Measurements from ENCODE around the gene TPD52L1. TPM values are rescaled to one million over a fixed set of nuclear protein-coding genes. Genes with fewer than 3 reads are reported as not detected.

The TPD52L1 gene
- total and polyA plus RNA-seq, 2 experiments from 2014 or later: 171 to 182 TPM

DNA sequence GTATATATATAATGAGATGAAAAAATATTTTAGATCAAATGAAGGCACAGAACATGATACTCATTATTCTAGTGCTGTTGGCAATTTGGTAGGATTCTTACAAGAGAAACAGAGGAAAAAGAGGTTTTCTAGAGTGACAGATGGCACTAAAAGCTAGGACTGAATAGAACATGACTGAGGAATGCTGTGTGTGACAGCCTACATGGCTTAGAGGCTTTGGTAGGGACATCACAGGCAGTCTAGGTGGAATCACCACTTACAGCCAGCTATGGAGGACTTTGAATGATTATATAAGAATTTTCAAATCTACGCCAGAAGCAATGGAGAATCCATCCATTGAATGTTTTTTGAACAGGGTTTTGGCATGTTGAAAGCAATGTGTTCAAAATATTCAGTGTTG is 52.8 kb downstream of the TPD52L1 start:
- Histone ChIP-seq H4K20me1 (ENCODE audit: insufficient read depth, poor library complexity, severe bottlenecking) (no peaks in the 10 kb centered on the region), H3K9me3 (ENCODE audit: low read depth) (no peaks in the 10 kb centered on the region), H2AFZ (no peak overlapping the region), H3K36me3 (replicated peaks; ENCODE audit: insufficient read depth, low read depth) (no peaks in the 10 kb centered on the region), H3K79me2 (peaks cover 8% of the 10 kb centered on the region), H3K27me3 (no peaks in the 10 kb centered on the region), H3K4me3 (no peak overlapping the region), H3K9me2 (replicated peaks; ENCODE audit: insufficient read depth) (no peaks in the 10 kb centered on the region), H3K4me2 (no peak overlapping the region), H3K4me1 (ENCODE audit: insufficient read depth) (peaks cover 22% of the 10 kb centered on the region), H3K27ac (no peak overlapping the region)
- no peak for TF ChIP-seq EZH2 (IDR thresholded peaks at IDR 0.05; ENCODE audit: borderline replicate concordance)
- TF ChIP-seq, protein P1, sequence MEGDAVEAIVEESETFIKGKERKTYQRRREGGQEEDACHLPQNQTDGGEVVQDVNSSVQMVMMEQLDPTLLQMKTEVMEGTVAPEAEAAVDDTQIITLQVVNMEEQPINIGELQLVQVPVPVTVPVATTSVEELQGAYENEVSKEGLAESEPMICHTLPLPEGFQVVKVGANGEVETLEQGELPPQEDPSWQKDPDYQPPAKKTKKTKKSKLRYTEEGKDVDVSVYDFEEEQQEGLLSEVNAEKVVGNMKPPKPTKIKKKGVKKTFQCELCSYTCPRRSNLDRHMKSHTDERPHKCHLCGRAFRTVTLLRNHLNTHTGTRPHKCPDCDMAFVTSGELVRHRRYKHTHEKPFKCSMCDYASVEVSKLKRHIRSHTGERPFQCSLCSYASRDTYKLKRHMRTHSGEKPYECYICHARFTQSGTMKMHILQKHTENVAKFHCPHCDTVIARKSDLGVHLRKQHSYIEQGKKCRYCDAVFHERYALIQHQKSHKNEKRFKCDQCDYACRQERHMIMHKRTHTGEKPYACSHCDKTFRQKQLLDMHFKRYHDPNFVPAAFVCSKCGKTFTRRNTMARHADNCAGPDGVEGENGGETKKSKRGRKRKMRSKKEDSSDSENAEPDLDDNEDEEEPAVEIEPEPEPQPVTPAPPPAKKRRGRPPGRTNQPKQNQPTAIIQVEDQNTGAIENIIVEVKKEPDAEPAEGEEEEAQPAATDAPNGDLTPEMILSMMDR (IDR thresholded peaks at IDR 0.05; ENCODE audit: poor library complexity): no peak
- TF ChIP-seq EZH2phosphoT487 (IDR thresholded peaks at IDR 0.05; ENCODE audit: low read depth, severe bottlenecking, unreplicated experiment): no peak
- no peak for DNase-seq (ENCODE audit: low spot score)
- 100% methylated on average over 1 of the region's 1 CpG for WGBS (ENCODE audit: low lambda C conversion rate, missing lambda C conversion rate)

GRCh38 chr6:125207956-125208355 is 54.4 kb downstream of the TPD52L1 start:
- no peak for DNase-seq (ENCODE audit: low spot score)
- Histone ChIP-seq H3K9me3 (ENCODE audit: low read depth) (no peaks in the 10 kb centered on the region), H3K27me3 (no peaks in the 10 kb centered on the region), H2AFZ (no peak overlapping the region), H3K4me2 (no peak overlapping the region), H3K79me2 (peaks cover 8% of the 10 kb centered on the region), H4K20me1 (ENCODE audit: insufficient read depth, poor library complexity, severe bottlenecking) (no peaks in the 10 kb centered on the region), H3K9me2 (replicated peaks; ENCODE audit: insufficient read depth) (no peaks in the 10 kb centered on the region), H3K27ac (peak overlapping the region; percentile 36), H3K36me3 (replicated peaks; ENCODE audit: insufficient read depth, low read depth) (no peaks in the 10 kb centered on the region), H3K4me3 (no peak overlapping the region), H3K4me1 (ENCODE audit: insufficient read depth) (peaks cover 6% of the 10 kb centered on the region)
- TF ChIP-seq, protein P1 (IDR thresholded peaks at IDR 0.05; ENCODE audit: poor library complexity): no peak
- TF ChIP-seq EZH2phosphoT487 (IDR thresholded peaks at IDR 0.05; ENCODE audit: low read depth, severe bottlenecking, unreplicated experiment) (no peak), EZH2 (IDR thresholded peaks at IDR 0.05; ENCODE audit: borderline replicate concordance) (no peak)
- 68% methylated on average over 1 of the region's 1 CpG for WGBS (ENCODE audit: low lambda C conversion rate, missing lambda C conversion rate)

GRCh38 chr6:125208625-125209249 is 55.2 kb downstream of the TPD52L1 start:
- no peaks in the 10 kb centered on the region for H3K9me3 ChIP-seq (ENCODE audit: low read depth)
- no peaks in the 10 kb centered on the region for H3K9me2 ChIP-seq (replicated peaks; ENCODE audit: insufficient read depth)
- no peak overlapping the region for H3K4me3 ChIP-seq
- no peak overlapping the region for H2AFZ ChIP-seq
- H3K27me3 ChIP-seq: no peaks in the 10 kb centered on the region
- H3K4me1 ChIP-seq (ENCODE audit: insufficient read depth): peaks cover 3% of the 10 kb centered on the region
- H4K20me1 ChIP-seq (ENCODE audit: insufficient read depth, poor library complexity, severe bottlenecking): no peaks in the 10 kb centered on the region
- WGBS (ENCODE audit: low lambda C conversion rate, missing lambda C conversion rate): 91% methylated on average over 5 of the region's 5 CpGs
- no peaks in the 10 kb centered on the region for H3K36me3 ChIP-seq (replicated peaks; ENCODE audit: insufficient read depth, low read depth)
- TF ChIP-seq, protein P1 (IDR thresholded peaks at IDR 0.05; ENCODE audit: poor library complexity): no peak
- TF ChIP-seq EZH2 (IDR thresholded peaks at IDR 0.05; ENCODE audit: borderline replicate concordance): no peak
- no peak for TF ChIP-seq EZH2phosphoT487 (IDR thresholded peaks at IDR 0.05; ENCODE audit: low read depth, severe bottlenecking, unreplicated experiment)
- DNase-seq (ENCODE audit: low spot score): no peak
- H3K4me2 ChIP-seq: no peak overlapping the region
- no peak overlapping the region for H3K27ac ChIP-seq
- peaks cover 7% of the 10 kb centered on the region for H3K79me2 ChIP-seq

Measured in hepatocyte (in vitro differentiated cells).